GM21786 (cell line): ENCODE data around the gene RPP21.

Experiments used
- ATAC-seq: cut with Tn5 transposase; IDR thresholded peaks from one replicate; pipeline ENCODE4 v1.9.1; 2021; ENCODE audit not compliant: unreplicated experiment

RPP21 gene

GRCh38 chr6:30328397-30328796 is 16.6 kb upstream of the RPP21 start:
- ATAC-seq = no peak

- ATAC-seq = no peak
Measured at GRCh38 chr6:30329331-30329730, 15.6 kb upstream of the RPP21 start.

GRCh38 chr6:30331981-30332380 is 13.0 kb upstream of the RPP21 start:
- ATAC-seq = no peak

- ATAC-seq = no peak
Measured at GRCh38 chr6:30334075-30334783, 10.7 kb upstream of the RPP21 start.

GRCh38 chr6:30340589-30341054 is 4.3 kb upstream of the RPP21 start:
- no peak for ATAC-seq

- ATAC-seq = no peak
Measured at GRCh38 chr6:30341218-30341617, 3.7 kb upstream of the RPP21 start.

- no peak for ATAC-seq
Measured at GRCh38 chr6:30341728-30342127, 3.2 kb upstream of the RPP21 start.

- ATAC-seq = no peak
Measured at GRCh38 chr6:30344191-30344867, 627 bp upstream of the RPP21 start.

GRCh38 chr6:30345852-30346251 is 896 bp downstream of the RPP21 start:
- ATAC-seq = no peak

GRCh38 chr6:30348957-30349356 is 4.0 kb downstream of the RPP21 start:
- no peak for ATAC-seq

GRCh38 chr6:30349421-30350177 is 4.6 kb downstream of the RPP21 start:
- no peak for ATAC-seq

- ATAC-seq = no peak
Measured at GRCh38 chr6:30350524-30350923, 5.6 kb downstream of the RPP21 start.

GRCh38 chr6:30352550-30352949 is 7.6 kb downstream of the RPP21 start:
- no peak for ATAC-seq

GRCh38 chr6:30355281-30355680 is 10.3 kb downstream of the RPP21 start:
- ATAC-seq = no peak

GRCh38 chr6:30356536-30356935 is 11.6 kb downstream of the RPP21 start:
- no peak for ATAC-seq

- ATAC-seq = no peak
Measured at GRCh38 chr6:30357678-30358540, 13.0 kb downstream of the RPP21 start.

GRCh38 chr6:30359276-30359675 is 14.3 kb downstream of the RPP21 start:
- no peak for ATAC-seq

GRCh38 chr6:30360139-30360538 is 15.2 kb downstream of the RPP21 start:
- ATAC-seq = no peak

GRCh38 chr6:30361661-30362060 is 16.7 kb downstream of the RPP21 start:
- ATAC-seq = no peak

GRCh38 chr6:30363459-30363858 is 18.5 kb downstream of the RPP21 start:
- no peak for ATAC-seq

GRCh38 chr6:30364591-30364990 is 19.6 kb downstream of the RPP21 start:
- ATAC-seq = no peak
